Measurements from ENCODE around the gene MTIF3. TPM values are rescaled to one million over a fixed set of nuclear protein-coding genes. Genes with fewer than 3 reads are reported as not detected.

MTIF3 gene, protein sequence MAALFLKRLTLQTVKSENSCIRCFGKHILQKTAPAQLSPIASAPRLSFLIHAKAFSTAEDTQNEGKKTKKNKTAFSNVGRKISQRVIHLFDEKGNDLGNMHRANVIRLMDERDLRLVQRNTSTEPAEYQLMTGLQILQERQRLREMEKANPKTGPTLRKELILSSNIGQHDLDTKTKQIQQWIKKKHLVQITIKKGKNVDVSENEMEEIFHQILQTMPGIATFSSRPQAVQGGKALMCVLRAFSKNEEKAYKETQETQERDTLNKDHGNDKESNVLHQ
- 61.4 TPM for polyA plus RNA-seq (2012; ENCODE audit: insufficient read depth, insufficient read length)

DNA sequence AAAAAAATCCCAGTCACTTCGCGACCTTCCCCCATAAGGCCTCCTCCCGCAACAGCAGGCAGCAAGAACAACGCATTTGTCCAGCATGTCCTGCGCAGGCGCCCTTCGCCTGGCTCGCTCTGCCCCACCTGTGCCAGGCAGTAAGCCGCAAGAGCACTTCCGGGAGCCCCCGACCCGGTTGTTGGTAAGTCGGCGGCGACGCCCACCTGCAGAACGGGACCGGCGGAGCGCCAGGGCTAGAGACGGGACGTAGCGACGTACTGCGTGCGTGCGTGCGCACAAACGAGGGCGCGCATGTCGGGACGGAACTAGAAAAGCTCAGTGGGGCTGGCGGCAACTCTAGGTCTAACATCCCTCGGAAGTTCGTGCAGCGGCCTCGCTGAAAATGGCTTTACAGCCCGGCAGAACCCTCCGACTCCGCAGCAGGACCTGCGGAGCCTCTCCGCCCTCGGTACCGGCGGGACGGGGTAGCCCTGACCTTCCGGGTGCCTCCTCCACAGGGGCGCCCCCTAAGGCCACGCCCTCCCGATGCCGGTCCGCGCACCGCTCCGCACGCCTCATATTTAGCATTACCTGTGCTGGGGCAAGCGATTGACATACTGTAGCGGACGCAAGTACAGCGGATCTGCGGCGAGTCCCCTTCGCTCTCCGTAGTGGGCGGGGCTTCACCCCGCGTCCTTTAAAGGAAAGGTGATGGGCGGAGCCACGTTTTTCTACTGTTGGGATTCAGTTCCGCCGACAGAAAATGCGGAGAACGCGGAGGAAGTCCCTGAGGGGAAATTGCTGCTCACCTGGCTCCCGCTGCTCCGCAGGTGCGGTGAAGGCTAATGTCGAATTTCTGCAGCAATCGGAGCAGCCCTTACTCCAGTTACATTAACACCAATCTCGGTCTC lies at the start of gene MTIF3:
Gene MTIF3, minus strand, starts transcription at position 629 of the 893 bp plus-strand sequence. CDS start 10,116 bp downstream, outside the sequence.
- DNase-seq (ENCODE audit: low read depth, low spot score) = peak; percentile 98
- peak within 1 kb of the TSS; percentile 92 for H3K4me3 ChIP-seq (ENCODE audit: low read length)

DNA sequence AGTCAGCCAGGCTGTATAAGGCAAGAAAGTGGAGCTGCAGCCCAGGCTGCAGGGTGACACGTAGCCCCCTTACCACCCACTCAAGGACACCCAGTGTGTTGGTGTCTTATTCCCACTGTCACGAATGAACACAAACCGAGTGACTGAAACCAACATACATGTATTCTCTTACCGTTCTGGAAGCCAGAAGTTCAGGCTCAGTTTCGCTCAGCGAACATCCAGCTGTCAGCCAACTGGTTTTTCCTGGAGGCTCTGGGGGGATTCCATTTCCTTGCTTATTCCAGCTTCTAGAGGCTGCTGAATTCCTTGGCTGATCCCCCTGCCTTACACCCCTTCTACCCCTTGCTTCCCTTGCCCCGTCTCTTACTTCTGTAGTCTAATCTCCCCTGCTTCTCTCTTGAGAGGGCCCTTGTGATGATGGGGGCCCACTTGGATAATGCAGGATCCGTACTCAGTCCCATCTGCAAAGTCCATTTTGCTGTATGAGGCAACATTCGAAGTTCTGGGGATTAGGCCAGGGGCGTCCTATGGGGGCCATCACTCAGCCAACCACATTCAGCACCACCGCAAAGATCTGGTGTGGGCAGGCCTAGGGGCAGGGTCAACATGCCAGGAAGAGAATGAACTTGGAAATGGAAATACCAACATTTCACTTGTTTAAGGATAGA lies 47.3 kb upstream of the MTIF3 start:
- no peak for DNase-seq (ENCODE audit: low read depth, low spot score)
- no peak overlapping the region for H3K4me3 ChIP-seq (ENCODE audit: low read length)

DNA sequence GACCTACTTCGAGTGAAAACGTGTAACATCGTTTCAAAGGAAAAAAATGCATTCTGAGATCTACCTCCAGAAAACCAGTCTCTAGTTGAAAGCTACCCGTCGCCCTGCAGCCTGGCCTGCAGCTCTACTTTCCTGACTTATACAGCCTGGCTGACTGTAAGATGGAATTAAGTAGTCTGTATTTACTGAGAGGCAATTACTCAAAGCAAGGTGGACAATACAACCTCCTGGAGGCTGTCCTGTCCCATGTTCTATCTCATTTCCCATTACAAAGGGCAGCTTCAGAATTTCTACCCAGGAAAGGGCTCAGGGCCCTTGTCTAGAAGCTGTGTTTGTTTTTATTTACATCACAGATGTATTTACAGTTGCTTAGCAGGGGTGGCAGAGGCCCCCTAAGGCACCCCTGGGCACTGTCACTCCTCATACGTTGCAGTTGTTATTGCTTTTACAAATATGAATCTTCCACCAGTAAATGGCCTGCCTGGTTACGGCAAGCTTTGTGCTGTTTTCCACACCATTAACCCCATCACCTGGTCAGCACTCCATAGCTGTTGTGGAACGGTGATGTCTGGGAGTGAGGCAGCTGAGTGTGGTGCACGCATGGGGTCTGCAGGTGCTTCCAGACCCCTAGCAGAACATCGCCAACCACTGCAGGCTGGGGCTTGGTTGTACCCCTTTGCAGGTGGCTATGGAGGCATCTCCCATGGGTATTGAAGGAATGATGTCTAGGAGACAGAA lies 46.3 kb upstream of the MTIF3 start:
- DNase-seq (ENCODE audit: low read depth, low spot score) = no peak

DNA sequence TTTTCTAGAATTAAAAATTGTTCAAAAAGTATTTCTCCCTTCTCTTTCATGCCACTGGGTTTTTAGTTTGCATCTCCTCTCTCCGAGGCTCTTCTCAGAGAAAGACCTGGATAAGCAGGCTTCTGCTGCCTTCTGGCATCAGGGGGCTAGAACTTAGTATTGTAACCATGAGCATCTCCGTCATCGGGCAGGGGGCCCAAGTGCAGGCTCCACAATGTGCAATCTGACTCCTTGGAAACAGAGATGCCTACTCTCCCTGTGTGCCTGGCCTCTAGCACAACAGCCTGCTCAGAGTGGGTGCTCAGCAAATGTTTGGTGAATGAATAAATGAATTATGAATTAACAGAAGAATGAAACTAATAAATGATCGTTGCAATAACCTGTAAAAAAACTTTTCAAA lies 45.6 kb upstream of the MTIF3 start:
- DNase-seq (ENCODE audit: low read depth, low spot score) = no peak
- no peak overlapping the region for H3K4me3 ChIP-seq (ENCODE audit: low read length)

More for the DNA sequence above, 46.3 kb upstream of the MTIF3 start:
- no peak overlapping the region for H3K4me3 ChIP-seq (ENCODE audit: low read length)

DNA sequence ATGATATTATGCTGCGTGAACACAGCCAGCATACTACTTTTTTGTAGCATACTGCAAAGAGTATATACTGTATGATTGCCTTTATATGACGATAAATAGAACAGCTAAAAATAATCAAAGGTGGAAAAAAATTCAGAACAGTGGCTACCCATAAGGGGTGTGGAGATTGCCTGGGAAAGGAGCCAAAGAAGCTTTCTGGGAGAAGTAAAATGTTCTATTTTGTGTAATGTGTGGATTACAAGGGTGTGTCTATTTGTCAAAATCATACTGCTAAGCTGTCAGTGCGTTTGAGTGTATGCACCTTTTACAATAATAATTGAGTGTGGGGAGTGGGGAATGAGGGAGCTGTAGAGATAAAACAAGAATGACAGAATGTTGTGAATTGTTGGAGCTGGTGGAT lies 45.2 kb upstream of the MTIF3 start:
- H3K4me3 ChIP-seq (ENCODE audit: low read length) = no peak overlapping the region
- DNase-seq (ENCODE audit: low read depth, low spot score) = no peak

DNA sequence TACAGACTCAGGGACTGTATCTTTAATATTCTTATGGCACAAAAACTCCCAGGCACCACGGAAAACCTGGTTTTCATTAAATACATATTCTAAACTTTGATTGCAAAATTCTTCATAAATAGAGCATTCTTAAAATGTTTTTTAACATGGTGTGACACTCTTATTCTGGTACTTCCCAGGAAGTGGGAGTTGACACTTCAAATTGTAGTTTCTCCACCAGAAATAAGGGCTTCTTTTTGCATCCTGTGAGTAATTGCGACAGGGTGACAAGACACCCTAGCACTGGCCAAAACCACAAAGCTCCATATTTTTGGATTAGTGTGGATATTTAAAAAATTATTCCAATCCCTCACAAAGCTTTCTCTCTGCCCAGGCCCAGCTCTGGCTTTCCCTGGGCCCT lies 43.6 kb upstream of the MTIF3 start:
- DNase-seq (ENCODE audit: low read depth, low spot score) = no peak
- no peak overlapping the region for H3K4me3 ChIP-seq (ENCODE audit: low read length)

DNA sequence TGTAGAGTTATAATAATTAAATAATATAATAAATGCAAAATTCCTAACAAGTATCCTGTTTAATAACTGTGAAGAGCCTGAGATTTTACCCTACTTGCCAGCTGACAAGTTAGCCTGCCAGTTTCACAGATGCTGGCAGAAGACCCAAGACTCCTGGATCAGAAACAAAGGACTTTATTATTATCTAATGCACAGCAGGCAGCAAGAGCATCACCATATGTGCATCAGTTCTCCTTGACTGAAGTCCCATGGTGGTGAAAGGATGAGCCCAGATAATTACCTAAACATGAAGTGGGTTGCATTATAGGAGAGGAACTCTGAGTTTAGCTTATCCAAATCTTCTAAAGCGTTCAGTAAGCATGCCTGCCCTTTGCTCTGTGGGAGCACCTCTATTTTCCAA lies 39.1 kb upstream of the MTIF3 start:
- H3K4me3 ChIP-seq (ENCODE audit: low read length) = no peak overlapping the region
- no peak for DNase-seq (ENCODE audit: low read depth, low spot score)

DNA sequence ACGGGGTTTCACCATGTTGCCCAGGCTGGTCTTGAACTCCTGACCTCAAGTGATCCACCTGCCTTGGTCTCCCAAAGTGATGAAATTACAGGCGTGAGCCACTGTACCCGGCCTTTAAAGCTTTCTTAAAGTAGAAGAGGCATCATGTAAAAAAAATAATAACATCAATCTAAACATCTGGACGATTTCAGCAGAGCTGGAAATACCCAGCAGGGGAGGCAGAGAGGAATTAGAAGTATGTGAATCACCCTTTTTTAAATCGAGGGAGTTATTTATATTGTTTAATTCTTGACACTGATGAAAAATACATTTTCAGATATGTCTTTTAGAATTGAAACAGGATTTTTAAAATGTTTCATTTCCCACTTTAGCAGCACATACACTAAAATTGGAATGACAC lies 37.4 kb upstream of the MTIF3 start:
- H3K4me3 ChIP-seq (ENCODE audit: low read length) = no peak overlapping the region
- DNase-seq (ENCODE audit: low read depth, low spot score) = no peak

DNA sequence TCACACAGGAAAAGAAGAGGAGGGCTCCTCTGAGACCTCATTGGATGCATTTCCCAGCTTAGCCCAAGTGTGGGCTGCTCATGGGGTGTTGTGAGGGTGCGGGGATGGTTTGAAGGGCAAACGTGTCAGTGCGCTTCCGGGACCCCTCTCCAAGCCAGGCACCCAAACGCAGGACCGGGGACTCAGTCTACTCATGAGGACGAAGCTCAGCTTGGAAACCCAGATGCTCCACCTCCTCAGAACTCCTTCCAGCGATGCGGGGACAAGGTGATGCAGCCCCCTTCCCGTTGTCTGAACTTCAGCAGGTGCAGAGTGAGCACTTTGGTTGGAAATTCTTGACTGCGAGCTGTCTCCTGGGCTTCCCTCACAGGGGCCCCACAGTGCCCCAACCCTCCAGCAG lies 33.1 kb upstream of the MTIF3 start:
- H3K4me3 ChIP-seq (ENCODE audit: low read length) = no peak overlapping the region

DNA sequence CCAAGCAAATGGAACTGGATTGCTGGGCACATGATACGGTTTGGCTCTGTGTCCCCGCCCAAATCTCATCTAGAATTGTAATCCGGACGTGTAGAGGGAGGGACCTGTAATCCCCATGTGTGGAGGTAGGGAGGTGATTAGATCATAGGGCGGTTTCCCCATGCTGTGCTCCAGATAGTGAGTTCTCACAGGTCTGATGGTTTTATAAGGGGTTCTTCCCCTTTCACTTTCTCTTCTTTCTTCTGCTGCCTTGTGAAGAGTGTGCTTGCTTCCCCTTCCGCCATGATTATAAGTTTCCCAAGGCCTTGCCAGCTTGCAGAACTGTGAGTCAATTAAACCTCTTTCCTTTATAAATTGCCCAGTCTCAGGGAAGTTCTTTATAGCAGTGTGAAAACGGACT lies 32.6 kb upstream of the MTIF3 start:
- DNase-seq (ENCODE audit: low read depth, low spot score) = no peak
- no peak overlapping the region for H3K4me3 ChIP-seq (ENCODE audit: low read length)

More for the DNA sequence above, 33.1 kb upstream of the MTIF3 start:
- DNase-seq (ENCODE audit: low read depth, low spot score) = no peak

DNA sequence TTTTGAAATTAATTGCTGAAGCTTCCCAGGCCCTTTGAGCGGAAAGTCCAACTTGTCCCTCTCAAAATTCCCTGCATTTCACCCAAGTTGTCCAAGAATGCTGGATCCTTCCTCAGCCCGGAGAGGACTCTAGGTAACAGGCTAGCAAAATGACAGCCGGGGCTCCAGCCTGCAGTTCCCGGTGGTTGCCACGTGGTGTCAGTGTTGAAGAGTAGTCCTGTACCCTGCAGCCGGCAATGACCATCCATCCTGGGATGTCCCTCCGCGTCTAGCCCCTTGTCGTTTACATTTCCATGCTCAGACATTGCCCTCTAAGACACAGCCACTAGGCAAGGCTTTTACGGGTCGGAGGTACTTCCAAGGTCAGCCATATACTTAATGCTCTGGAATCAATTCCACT lies 31.4 kb upstream of the MTIF3 start:
- DNase-seq (ENCODE audit: low read depth, low spot score) = no peak
- no peak overlapping the region for H3K4me3 ChIP-seq (ENCODE audit: low read length)

DNA sequence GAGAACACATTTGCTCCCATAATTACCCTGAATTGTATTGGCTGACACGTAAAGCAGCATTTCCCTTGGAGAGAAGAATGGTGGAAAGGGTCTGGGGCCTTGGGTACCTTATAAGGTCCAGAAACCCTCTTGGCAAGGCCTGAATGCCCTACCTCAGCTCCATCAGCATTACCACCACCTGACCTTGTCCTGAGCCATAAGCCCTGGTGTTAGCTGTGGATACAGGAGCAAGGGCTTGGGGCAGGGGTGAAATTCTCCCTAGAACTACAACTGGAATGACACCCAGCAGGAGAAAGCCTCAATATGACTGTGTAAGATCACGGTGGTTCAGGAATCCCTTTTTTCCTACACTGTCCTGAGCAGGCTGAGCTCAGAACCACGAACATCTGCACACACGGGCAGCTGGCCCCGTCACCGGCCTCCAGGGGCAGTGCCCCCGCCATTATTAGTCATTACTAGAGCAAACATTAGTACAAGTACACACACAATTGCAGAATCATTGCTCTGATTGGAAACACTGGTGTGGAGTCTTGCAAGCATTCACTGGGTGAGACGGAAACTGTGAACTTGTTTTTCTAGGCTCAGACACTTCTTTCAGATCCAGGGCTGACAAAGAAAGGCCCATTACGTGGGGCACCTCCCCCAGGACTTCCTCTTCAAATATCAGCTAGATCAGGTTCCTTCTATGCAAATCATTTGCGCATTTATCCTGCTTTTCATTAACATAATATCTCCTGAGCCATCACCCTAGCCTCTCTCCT lies 26.8 kb upstream of the MTIF3 start:
- DNase-seq (ENCODE audit: low read depth, low spot score) = no peak
- H3K4me3 ChIP-seq (ENCODE audit: low read length) = no peak overlapping the region

DNA sequence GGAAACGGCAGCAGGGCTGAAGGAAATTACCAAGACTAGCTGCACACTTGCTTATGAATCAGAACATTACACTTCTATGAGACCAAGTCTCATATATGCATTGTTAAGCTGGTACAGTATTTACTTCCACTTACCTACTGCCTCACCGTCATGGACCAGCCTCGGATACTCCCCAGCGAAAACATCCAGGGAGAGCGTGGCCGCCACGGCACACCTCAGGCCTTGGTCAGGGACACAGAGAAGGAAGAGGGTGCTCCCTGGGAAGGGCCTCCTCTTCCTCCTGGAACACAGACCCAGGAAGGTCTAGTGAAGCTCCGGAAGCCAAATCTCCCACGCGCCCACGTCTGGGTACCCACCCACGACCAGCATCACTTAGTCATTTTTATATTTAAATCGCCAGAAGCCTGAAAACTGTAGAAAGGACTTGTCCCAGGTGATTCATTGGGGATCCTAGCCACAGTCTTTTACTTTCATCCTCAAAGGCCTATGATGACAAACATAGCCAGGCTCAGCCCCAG lies 24.4 kb upstream of the MTIF3 start:
- no peak for DNase-seq (ENCODE audit: low read depth, low spot score)
- H3K4me3 ChIP-seq (ENCODE audit: low read length) = no peak overlapping the region

DNA sequence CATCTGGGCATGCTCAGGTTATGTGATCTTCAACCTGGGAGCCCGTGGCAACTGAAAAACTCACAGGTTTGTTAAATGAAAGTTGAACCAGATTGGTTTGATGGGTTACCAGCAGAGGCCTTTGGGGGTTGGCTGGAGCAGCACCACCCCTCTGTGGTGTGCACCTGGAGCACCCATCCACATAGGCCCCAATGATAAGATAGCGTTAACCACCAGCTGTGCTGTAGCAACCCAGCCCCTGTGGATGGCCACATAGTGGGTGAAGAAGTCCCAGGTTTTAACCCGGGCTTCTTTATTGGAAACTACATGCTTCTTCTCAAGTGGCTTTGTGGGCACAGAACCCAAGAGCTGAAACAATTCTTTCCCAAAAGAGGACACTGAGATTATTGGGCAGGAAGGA lies 22.6 kb upstream of the MTIF3 start:
- peak; percentile 97 for DNase-seq (ENCODE audit: low read depth, low spot score)
- no peak overlapping the region for H3K4me3 ChIP-seq (ENCODE audit: low read length)

DNA sequence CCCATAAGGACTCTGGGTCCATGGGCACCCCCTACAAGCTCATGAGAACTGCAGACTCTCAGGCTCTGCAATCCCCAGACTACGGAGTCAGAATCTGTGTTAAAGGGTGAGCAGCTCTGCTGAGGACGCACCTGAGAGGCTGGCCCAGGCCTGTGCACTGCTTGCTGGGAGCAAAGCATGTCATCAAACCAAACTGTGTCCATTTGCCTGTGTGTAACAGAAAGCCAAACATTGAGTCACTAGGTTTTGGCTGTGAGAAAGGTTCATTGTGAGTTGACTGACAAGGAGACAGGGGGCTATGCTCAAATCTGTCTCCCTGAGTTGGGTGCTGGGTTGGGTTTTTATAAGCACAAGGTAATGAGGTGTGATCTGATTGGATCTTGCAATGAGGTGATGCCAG lies 22.1 kb upstream of the MTIF3 start:
- no peak for DNase-seq (ENCODE audit: low read depth, low spot score)
- no peak overlapping the region for H3K4me3 ChIP-seq (ENCODE audit: low read length)

DNA sequence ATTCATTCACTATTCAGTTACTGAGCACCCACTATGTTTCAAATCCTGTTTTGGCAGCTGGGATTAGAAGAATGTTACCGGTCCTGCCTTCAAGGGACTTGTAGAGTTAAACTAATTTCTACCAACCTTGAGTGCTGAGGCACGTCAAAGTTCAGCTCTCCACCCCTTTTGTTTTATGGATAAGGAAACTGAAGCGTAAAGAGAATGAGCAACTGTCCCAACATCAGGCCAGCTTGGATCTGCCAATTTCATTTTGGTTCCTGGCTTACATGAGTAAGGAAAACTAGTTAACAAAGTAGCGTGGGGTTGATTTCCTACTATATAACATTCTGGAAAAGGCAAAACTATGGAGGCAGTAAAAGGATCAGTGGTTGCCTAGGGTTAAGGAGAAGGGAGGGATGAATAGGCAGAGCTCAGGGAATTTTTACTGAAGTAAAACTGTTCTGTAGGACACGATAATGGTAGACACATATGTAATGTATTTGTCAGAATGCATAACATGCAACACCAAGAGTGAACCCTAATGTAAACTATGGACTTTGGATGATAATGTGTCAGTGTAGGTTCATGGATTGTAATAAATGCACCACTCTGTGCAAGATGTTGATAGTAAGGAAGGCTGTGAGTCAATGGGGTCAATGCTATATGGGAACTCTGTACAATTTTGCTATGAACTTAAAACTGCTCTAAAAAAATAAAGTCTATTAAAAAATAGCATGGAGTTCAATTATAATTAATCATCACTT lies 19.9 kb upstream of the MTIF3 start:
- DNase-seq (ENCODE audit: low read depth, low spot score) = no peak
- no peak overlapping the region for H3K4me3 ChIP-seq (ENCODE audit: low read length)

DNA sequence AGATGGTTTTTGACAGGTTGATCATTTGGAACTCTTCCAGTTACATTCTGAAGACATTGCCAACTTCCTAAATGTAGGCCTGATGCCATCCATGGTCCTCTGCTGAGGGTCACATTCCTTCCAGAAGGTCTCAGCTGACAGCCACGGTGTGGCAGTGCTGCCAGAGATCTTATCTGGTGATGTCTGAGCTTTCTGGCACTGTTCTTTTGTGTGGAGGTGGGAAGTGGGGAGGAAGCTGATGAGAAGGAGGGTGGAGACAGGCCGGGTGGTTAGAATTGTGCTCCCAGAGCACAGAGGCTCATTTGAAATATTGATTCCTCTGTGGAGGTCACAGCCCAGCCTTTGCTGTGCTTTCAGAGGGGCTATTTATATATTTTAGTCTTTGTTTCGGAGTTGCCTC lies 16.1 kb upstream of the MTIF3 start:
- no peak overlapping the region for H3K4me3 ChIP-seq (ENCODE audit: low read length)
- DNase-seq (ENCODE audit: low read depth, low spot score) = no peak

DNA sequence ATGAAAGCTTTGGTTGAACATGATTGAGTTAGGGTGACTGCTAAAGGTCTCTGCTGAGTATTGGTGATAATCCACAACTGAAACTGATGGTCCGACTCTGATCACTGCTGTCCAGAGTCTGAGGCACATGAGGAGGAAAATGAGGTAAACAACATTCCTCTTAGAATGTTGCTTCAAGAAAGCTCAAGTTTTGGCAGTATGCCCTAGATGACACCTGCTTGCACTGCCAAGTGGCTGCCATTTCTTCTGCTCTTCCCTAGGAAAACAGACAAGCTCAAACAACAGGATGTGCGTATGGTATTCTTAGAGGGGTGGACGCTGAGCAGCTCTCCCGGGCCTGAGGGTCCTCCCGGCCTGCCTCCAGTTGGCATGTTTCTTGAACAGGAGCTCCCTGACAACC lies 15.2 kb upstream of the MTIF3 start:
- no peak for DNase-seq (ENCODE audit: low read depth, low spot score)

More for the DNA sequence above, 15.2 kb upstream of the MTIF3 start:
- H3K4me3 ChIP-seq (ENCODE audit: low read length) = no peak overlapping the region

Measured in Jurkat, Clone E6-1 (cell line).